Spleen (tissue), 7 donors: ENCODE data around the gene TXNDC17.

Experiments used
- CTCF ChIP-seq, 11 experiments: fragments of 200-600 bp in 7 of 11; fragments of 450-650 bp in 4 of 11; sonication (generic) in 4 of 11; IDR thresholded peaks in 8 of 11; conservative IDR thresholded peaks in 3 of 11; 1 replicate in 7 of 11; 2 replicates in 4 of 11; pipeline versions ENCODE4 v1.4.0 to v1.8.0; 2016 to 2021; ENCODE audit warnings: antibody characterized with exemption in 11 of 11, inconsistent platforms in 4 of 11, mild to moderate bottlenecking in 1 of 11
- POLR2A ChIP-seq, 3 donors: fragments of 450-650 bp; IDR thresholded peaks; one replicate each; pipeline ENCODE4 v1.5.1; 2017; ENCODE audit warnings: antibody characterized with exemption in 3 of 3, mild to moderate bottlenecking in 1 of 3
- donor health status: DM: no; HTN: no; CAD: no; lungs with moderate emphysema.
- donor health status: DM: no; HTN: no; CAD: no.
- donor health status: DM: no; HTN: no; CAD: no.

- TF ChIP-seq POLR2A (IDR thresholded peaks at IDR 0.05) (no peak), CTCF (IDR thresholded peaks at IDR 0.05 in 8 of 11, conservative IDR thresholded peaks at IDR 0.05 in 3 of 11) (peak in 7 of 11 experiments; percentile 14 to 41 (median 39))
Measured at GRCh38 chr17:6648181-6648580, 7.3 kb downstream of the TXNDC17 start.
